Muscle of leg (tissue), 11 donors: ENCODE measurements around the gene TENM4. TPM values are rescaled to one million over a fixed set of nuclear protein-coding genes. Genes with fewer than 3 reads are reported as not detected.

Source experiments
- DNase-seq: peaks from one replicate; pipeline ENCODE4 v3.0.0; 2013
- H3K27ac ChIP-seq: one replicate; pipeline ENCODE4 v1.5.1; 2013; ENCODE audit warnings: mild to moderate bottlenecking, low read length, control low read depth
- H3K27me3 ChIP-seq: one replicate; pipeline ENCODE4 v1.6.1; 2013; ENCODE audit warnings: low read length; ENCODE audit not compliant: control insufficient read depth, insufficient read depth
- H3K36me3 ChIP-seq: one replicate; pipeline ENCODE4 v1.6.1; 2013; ENCODE audit warnings: low read length; ENCODE audit not compliant: control insufficient read depth, insufficient read depth
- H3K4me1 ChIP-seq: one replicate; pipeline ENCODE4 v1.6.1; 2013; ENCODE audit warnings: low read length; ENCODE audit not compliant: control insufficient read depth, insufficient read depth
- H3K4me3 ChIP-seq: one replicate; pipeline ENCODE4 v1.5.1; 2013; ENCODE audit warnings: low read length, control low read depth
- H3K9me3 ChIP-seq: replicated peaks from 2 replicates; pipeline ENCODE4 v1.6.1; 2013; ENCODE audit warnings: low read depth, low read length; ENCODE audit not compliant: control insufficient read depth
- WGBS: methylation state at CpG from one replicate; pipeline ENCODE4 v1.1.5; 2013; ENCODE audit warnings: missing lambda C conversion rate; ENCODE audit not compliant: insufficient coverage; 5-methylcytosine and 5-hydroxymethylcytosine counted together
- polyA plus RNA-seq, 8 donors: library from polyadenylated mRNA; unstranded; fragments of 120-200 nt; gene quantifications; one replicate each; pipeline versions ENCODE4 v1.2.1 to v1.2.3, GENCODE V29; 2013; ENCODE audit warnings: inconsistent platforms in 1 of 8, low replicate concordance in 1 of 8; ENCODE audit not compliant: insufficient read length in 8 of 8, insufficient read depth in 1 of 8
- total RNA-seq: library from RNA; stranded (reverse); fragments of 120-200 nt; gene quantifications from one replicate; pipeline ENCODE4 v1.2.4, GENCODE V29; 2013

The TENM4 gene
- total and polyA plus RNA-seq, 9 donors = 4.6 to 13.8 (median 10.3) TPM

- Histone ChIP-seq H3K9me3 (no peaks in the 10 kb centered on the region), H3K36me3 (peaks cover 5% of the 10 kb centered on the region), H3K4me3 (no peak overlapping the region), H3K27ac (no peak overlapping the region), H3K27me3 (no peaks in the 10 kb centered on the region), H3K4me1 (no peaks in the 10 kb centered on the region)
- DNase-seq = no peak
- 73% methylated on average over 5 of the region's 5 CpGs for WGBS
Measured at GRCh38 chr11:78727816-78728215, 713.0 kb downstream of the TENM4 start.

DNA sequence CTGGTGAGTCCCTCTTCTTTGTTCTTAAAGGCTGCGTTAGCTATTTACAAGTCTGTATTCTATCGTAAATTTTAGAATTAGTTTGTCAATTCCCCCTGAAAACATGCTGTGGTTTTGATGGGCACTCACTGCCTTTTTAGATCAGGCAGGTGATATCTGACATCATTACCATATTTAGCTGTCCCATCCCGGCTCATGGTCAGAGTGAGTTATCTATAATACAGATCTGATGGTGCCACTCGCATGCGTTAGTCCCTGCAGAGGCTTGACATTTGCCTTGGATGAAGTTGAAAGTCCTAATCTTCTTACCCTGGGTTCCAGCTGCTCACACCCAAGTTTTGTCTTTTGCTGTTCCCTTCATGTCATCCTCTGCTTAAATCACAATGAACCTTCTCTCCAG lies 715.6 kb downstream of the TENM4 start:
- no peak for DNase-seq
- Histone ChIP-seq H3K4me1 (no peaks in the 10 kb centered on the region), H3K9me3 (no peaks in the 10 kb centered on the region), H3K27ac (no peak overlapping the region), H3K36me3 (peaks cover 13% of the 10 kb centered on the region), H3K4me3 (no peak overlapping the region), H3K27me3 (no peaks in the 10 kb centered on the region)
- WGBS = 97% methylated on average over 3 of the region's 5 CpGs

GRCh38 chr11:78722786-78723185 lies 718.0 kb downstream of the TENM4 start:
- DNase-seq = no peak
- H3K27ac ChIP-seq = no peak overlapping the region
- no peaks in the 10 kb centered on the region for H3K4me1 ChIP-seq
- no peaks in the 10 kb centered on the region for H3K27me3 ChIP-seq
- no peak overlapping the region for H3K4me3 ChIP-seq
- 95% methylated on average over 5 of the region's 5 CpGs for WGBS
- H3K36me3 ChIP-seq = peaks cover 13% of the 10 kb centered on the region
- no peaks in the 10 kb centered on the region for H3K9me3 ChIP-seq

GRCh38 chr11:78720281-78720989 lies 720.4 kb downstream of the TENM4 start:
- Histone ChIP-seq H3K36me3 (peaks cover 10% of the 10 kb centered on the region), H3K9me3 (no peaks in the 10 kb centered on the region), H3K27me3 (no peaks in the 10 kb centered on the region), H3K4me3 (no peak overlapping the region), H3K27ac (no peak overlapping the region), H3K4me1 (no peaks in the 10 kb centered on the region)
- no peak for DNase-seq

DNA sequence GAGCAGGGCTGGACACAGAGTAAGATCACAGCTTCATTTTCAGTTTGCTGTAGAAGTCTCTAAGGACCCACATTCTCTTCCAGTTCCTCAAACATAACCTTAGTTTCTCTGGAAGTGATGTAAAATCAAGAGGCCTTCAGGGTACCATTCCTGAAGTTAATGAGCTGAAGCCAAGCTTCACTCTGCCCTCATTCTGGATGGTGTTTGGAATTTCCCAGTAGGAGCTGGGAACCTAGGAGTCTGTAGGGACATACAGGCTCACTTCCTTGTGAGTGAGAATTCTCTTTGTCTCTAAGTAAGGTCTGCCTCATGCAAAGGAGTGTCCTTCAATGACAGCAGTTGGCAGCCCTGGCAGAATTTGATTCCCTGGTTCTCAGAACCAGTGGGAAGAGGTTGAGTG lies 723.8 kb downstream of the TENM4 start:
- DNase-seq = no peak
- H3K4me3 ChIP-seq = no peak overlapping the region
- H3K4me1 ChIP-seq = no peaks in the 10 kb centered on the region
- H3K36me3 ChIP-seq = peaks cover 5% of the 10 kb centered on the region
- no peak overlapping the region for H3K27ac ChIP-seq
- H3K27me3 ChIP-seq = no peaks in the 10 kb centered on the region
- no peaks in the 10 kb centered on the region for H3K9me3 ChIP-seq

DNA sequence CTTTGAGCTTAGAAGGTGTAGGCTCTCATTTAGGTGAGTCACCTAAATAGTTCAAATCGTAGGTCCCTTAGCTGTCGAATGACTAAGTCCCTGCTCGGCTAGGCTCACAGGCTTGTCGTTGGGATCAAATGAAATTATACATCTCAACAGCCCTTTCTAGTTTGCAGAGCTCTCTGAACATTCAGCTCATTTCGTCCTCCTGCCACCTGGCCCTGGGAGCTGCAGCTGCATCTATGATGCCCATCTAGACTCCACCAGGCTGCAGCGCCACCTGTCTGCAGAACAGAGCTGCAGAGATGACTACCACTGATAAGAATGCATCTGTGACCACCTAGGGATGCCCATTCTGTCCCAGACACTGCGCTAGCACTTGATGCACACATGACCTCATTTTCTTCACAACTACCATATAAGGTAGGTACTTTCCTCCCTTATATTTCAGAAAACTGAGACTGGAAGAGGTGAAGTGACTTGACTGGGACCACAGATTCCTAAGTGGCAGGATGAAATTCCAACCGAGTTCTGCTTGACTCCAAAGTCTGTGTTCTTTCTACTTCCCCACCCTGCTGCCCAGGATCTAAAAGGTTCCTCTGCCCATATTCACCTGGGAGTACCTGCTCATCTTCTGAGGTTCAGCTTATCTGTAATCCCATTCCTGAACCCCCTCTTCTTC lies 725.1 kb downstream of the TENM4 start:
- Histone ChIP-seq H3K4me3 (no peak overlapping the region), H3K9me3 (no peaks in the 10 kb centered on the region), H3K27me3 (no peaks in the 10 kb centered on the region), H3K4me1 (no peaks in the 10 kb centered on the region), H3K36me3 (peaks cover under 1% of the 10 kb centered on the region), H3K27ac (no peak overlapping the region)
- DNase-seq = peak; percentile 24
- 64% methylated on average over 6 of the region's 8 CpGs for WGBS

DNA sequence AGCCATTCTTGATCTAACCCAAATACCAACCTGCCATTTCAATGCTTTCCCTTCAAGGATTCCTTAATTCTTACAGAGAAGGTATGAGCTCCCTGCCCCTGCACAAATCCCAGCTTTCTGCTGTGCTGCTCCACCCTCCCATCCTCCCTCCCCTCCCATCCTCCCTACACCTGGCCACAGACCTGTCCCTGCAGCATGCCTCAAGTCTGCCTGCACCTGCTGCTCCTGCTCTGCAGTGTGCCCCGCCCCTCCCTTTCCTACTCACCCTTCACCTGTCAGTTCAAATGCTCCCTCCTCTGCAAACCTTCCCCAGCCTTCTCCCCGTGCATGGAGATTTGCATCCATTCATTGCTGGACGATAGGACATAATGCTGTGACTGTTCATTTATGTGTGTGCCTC lies 726.3 kb downstream of the TENM4 start:
- H3K36me3 ChIP-seq = no peaks in the 10 kb centered on the region
- no peaks in the 10 kb centered on the region for H3K9me3 ChIP-seq
- no peak for DNase-seq
- 90% methylated on average over 1 of the region's 3 CpGs for WGBS
- no peaks in the 10 kb centered on the region for H3K27me3 ChIP-seq
- no peaks in the 10 kb centered on the region for H3K4me1 ChIP-seq
- no peak overlapping the region for H3K27ac ChIP-seq
- no peak overlapping the region for H3K4me3 ChIP-seq

DNA sequence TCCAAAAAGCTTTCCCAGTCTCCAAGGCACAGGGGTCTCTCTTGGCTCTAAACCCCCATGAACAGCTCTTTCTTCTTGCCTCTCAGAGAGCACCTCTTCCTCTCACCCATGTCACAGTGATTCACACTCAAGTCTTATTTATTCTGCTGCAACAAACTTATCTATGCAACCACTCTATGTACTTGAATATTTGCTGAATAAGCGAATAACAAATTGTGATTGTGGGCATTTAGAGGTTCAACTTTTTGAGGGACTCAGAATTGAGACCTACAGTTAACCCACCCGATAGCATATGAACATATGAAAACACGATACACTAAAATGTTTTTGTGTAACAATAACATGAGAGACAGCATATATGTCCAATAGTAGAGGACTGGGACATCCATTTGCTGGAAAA lies 729.1 kb downstream of the TENM4 start:
- no peak for DNase-seq
- no peaks in the 10 kb centered on the region for H3K9me3 ChIP-seq
- WGBS = no CpG with 5 or more reads among the region's 3 CpGs
- no peak overlapping the region for H3K4me3 ChIP-seq
- no peaks in the 10 kb centered on the region for H3K27me3 ChIP-seq
- no peak overlapping the region for H3K27ac ChIP-seq
- H3K4me1 ChIP-seq = no peaks in the 10 kb centered on the region
- H3K36me3 ChIP-seq = peaks cover 2% of the 10 kb centered on the region

DNA sequence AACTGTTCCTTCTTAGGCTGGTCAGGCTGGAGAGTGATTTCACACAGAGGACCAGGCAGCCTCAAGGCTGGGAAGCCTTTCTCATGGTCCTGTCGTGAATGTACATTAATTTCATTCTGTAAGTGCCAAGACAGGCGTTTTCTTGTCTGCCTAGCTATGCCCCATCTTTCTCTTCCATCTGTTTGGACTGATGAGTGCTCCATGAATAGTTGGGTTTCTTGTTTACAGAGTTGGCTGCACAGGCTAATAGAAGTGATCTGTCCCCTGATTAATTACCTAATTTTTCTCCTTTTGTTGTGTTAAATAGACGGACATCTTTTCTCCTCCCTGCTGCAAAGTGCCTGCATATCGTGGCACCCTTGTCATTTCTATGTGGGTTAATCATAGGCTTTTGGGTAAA lies 730.4 kb downstream of the TENM4 start:
- H3K4me1 ChIP-seq = no peaks in the 10 kb centered on the region
- no peak for DNase-seq
- H3K27ac ChIP-seq = no peak overlapping the region
- H3K9me3 ChIP-seq = no peaks in the 10 kb centered on the region
- H3K27me3 ChIP-seq = no peaks in the 10 kb centered on the region
- H3K36me3 ChIP-seq = peaks cover 10% of the 10 kb centered on the region
- 100% methylated on average over 1 of the region's 4 CpGs for WGBS
- no peak overlapping the region for H3K4me3 ChIP-seq

DNA sequence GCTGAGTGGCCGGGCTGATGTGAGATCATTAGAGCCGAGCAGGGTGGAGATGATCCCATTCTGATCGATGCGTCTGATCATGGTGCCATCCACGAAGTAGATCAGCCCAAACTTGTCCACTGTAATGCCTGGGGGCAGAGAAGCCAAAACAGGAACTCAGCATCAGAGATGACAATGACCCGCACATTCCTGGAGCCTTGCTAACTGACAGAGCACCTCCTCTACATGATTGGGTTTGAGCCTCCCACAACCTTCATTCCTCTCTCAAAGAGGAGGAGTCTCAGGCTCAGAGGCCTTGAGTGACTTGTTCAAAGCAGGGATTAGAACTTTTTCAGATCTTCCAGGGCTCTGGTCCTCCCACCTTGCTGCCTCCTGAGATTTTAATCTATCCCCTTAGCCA lies 732.4 kb downstream of the TENM4 start:
- H3K36me3 ChIP-seq = peaks cover 14% of the 10 kb centered on the region
- WGBS = 93% methylated on average over 6 of the region's 6 CpGs
- no peak for DNase-seq

More for the DNA sequence above, 732.4 kb downstream of the TENM4 start:
- no peaks in the 10 kb centered on the region for H3K4me1 ChIP-seq
- no peak overlapping the region for H3K4me3 ChIP-seq
- H3K27ac ChIP-seq = no peak overlapping the region
- no peaks in the 10 kb centered on the region for H3K9me3 ChIP-seq
- H3K27me3 ChIP-seq = no peaks in the 10 kb centered on the region
